ENCODE measurements around the gene OGFOD1.
A peak's percentile ranks its signal among the peaks of the same experiment; 100 is the strongest.

OGFOD1 gene

GRCh38 chr16:56450986-56451752 lies at the start of gene OGFOD1, which contains the start of gene NUDT21:
Gene OGFOD1 (plus strand): TSS chr16:56451554. CDS start chr16:56451613, 59 bp downstream.
Gene NUDT21 (minus strand): TSS chr16:56451332. CDS start chr16:56451202, 130 bp downstream.
- DNase-seq (ENCODE audit: low spot score): peak; percentile 94

GRCh38 chr16:56405977-56406672 lies 45.2 kb upstream of the OGFOD1 start:
- DNase-seq (ENCODE audit: low spot score): no peak

DNA sequence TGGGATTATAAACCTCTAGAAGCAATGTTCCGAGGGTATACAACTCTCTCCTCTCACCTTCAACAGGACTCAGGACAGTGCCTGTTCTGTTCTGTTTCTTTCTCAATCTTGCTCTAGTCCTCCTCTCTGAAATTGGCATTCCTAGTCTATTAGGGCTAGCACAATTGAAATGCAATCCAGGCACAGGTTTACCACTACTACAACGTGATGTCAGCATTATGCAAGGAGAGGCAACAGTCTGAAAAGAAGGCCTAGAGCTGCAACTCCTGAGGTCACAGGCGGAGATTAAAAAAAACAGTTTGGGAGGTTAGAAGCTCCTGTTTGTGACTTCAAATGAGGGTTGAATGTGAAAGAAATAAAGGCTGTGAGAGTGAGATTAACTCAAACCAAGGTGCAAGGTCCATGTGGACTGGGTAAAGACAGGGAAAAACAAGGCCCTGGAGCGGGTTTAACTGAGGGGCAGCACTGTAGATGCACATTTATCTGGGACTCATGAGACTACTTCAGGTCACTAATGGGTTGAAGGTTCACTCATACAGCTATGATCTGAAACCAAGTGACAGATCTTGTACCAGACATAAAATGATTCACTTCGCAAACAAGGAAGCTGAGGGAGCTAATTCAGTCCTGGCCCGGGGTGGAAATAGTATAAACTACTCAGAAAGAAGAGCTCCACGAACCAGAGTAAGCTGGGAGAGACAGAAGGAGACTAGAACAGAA lies 42.8 kb upstream of the OGFOD1 start:
- DNase-seq (ENCODE audit: low spot score): no peak

DNA sequence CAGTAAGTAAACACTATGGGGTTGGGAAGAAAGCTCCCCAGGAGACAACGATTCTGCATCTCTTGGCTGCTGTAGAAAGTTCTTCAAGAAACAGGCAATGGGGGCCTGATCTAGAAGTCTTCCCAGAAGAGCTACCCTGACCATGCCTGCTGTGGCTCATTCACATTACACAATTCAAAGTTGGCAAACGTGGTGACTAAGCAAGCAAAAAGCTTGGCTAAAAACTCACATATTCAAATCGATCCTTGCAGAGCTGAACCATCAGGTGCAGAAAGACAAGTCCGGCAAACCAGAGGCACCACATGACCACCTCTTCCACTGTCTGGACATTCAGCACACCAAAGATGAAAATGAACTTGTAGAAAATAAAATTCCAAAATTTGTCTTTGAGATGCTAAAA lies 42.2 kb upstream of the OGFOD1 start:
- no peak for DNase-seq (ENCODE audit: low spot score)

DNA sequence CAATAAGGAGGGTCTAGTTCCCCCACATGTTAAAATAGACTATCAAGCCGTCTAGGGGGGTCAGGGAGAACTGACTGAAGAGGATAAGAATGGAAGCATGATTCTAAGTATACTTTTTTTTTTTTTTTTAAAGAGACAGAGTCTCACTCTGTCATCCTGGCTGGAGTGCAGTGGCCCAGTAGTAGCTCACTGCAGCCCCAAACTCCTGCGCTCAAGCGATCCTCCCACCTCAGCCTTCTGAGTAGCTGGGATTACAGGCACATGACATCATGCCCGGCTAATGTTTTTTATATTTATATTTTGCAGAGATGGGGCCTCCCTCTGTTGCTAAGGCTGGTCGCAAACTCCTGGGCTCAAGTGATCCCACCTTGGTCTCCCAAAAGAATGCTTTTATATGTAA lies 40.2 kb upstream of the OGFOD1 start:
- DNase-seq (ENCODE audit: low spot score): no peak

DNA sequence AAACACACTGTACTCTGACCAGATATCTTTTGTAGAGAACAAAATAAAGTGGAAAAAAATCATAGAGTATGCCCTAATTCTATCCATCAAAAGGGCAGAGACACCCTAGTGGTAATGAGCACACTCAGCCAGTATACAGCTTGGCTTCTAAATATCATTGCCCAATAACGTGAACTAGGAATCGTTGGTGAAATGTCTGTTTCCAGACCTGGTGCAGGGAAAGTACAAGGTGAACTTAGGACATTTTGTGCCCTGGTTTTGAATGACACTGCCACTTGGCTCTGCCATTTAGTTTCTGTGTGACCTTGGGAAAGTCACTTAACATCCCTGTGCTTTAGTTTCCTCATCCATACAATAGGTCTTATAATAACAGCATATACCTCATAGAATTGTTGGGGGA lies 39.7 kb upstream of the OGFOD1 start:
- no peak for DNase-seq (ENCODE audit: low spot score)

DNA sequence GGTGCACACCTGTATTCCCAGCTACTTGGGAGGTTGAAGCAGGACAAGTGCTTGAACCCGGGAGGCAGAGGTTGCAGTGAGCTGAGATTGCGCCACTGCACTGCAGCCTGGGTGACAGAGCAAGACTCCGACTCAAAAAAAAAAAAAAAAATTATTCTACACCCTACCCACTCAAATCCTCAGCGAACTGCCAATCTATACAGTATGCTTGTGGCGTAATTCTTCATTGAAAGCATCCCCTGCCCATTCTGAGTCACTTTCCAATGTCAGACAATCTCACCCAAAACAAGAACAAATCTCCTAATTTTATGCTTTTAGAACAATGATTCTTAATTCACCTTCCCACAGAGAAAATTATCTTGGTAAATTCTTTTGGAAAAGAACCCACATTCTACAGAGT lies 38.0 kb upstream of the OGFOD1 start:
- DNase-seq (ENCODE audit: low spot score): no peak

- no peak for DNase-seq (ENCODE audit: low spot score)
Observed at GRCh38 chr16:56414366-56414765, 37.0 kb upstream of the OGFOD1 start.

GRCh38 chr16:56415875-56416274 lies 35.5 kb upstream of the OGFOD1 start:
- DNase-seq (ENCODE audit: low spot score): no peak

- no peak for DNase-seq (ENCODE audit: low spot score)
Observed at GRCh38 chr16:56417138-56417537, 34.2 kb upstream of the OGFOD1 start.

GRCh38 chr16:56419740-56420548 lies 31.4 kb upstream of the OGFOD1 start:
- DNase-seq (ENCODE audit: low spot score): no peak

- DNase-seq (ENCODE audit: low spot score): no peak
Observed at GRCh38 chr16:56420613-56421012, 30.7 kb upstream of the OGFOD1 start.

- no peak for DNase-seq (ENCODE audit: low spot score)
Observed at GRCh38 chr16:56421313-56421712, 30.0 kb upstream of the OGFOD1 start.

DNA sequence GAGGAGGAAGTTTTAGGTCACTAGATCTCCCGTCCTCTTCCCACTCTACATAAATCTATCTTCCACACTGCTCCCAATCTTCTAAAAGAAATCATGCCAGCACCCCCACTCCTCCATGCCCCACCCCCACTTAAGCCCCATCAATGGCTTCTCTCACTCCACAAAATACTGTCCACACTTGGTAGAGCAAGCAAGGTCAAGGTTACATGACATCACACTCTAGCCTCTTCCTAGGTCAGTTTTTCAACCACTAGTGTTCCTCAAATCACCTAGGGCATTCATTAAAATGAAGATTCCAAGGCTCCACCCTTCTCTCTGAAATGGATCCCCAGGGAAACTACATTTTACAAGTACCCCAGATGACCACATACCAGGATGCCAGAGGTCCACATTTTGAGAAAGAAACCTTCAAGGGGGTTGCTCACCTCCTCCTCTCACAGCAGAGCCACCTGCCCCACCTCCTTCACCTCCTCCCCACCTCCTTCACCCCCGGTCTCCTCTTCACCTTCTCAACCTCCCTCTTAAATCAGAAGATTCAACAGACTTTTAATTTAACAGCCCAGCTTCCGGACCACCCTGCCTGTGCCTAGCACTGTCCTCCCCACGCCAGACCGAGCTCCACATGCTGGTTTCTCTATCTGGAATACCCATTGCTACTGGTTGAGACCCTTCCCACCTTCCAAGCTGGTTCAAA lies 29.2 kb upstream of the OGFOD1 start:
- DNase-seq (ENCODE audit: low spot score): no peak

GRCh38 chr16:56422896-56423441 lies 28.4 kb upstream of the OGFOD1 start:
- DNase-seq (ENCODE audit: low spot score): no peak

GRCh38 chr16:56423584-56424403 lies 27.6 kb upstream of the OGFOD1 start:
- no peak for DNase-seq (ENCODE audit: low spot score)

- no peak for DNase-seq (ENCODE audit: low spot score)
Observed at GRCh38 chr16:56424404-56424764, 27.0 kb upstream of the OGFOD1 start.

- peak; percentile 71 for DNase-seq (ENCODE audit: low spot score)
Observed at GRCh38 chr16:56424791-56425438, 26.4 kb upstream of the OGFOD1 start.

DNA sequence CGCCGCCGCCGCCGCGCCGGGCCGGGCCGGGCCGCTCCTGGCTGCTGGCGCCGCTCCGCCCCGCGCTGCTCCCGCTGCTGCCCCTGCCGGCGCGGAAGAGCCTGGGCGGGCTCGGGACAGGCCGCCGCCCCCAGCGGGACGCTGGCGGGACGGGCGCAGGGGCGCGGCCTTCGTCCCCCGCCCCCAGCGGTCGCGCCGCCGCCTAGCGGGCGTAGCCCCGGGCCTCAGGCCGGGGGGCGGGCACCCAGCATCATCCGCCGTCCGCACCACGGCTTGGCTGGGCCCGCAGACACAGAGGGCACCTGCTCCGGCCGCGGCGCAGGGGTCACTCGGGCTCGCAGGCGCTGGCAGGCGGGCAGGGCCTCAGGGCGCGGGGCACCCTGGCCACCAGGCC lies 25.9 kb upstream of the OGFOD1 start, which contains the start of gene AMFR:
Gene AMFR (minus strand): TSS at position 107 of the 394 bp plus-strand sequence. CDS start 218 bp downstream, outside the sequence.
- peak; percentile 78 for DNase-seq (ENCODE audit: low spot score)

DNA sequence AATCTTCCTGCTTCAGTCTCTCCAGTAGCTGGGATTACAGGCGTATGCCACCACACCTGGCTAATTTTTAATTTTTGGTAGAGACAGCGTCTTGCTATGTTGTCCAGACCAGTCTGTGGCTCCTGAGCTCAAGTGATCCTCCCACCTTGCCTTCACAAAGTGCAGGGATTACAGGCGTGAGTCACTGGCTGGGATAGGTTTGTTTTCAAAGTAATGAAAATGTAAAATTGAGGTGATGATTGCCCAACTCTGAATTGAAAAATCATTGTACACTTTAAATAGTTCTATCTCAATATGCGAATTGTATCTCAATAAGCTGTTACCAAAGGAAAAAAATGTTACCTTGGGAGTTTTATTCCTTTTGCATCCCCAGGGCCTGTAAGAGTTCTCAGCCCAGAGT lies 24.8 kb upstream of the OGFOD1 start:
- no peak for DNase-seq (ENCODE audit: low spot score)
